Cardiac fibroblast (primary cell): Measurements from ENCODE around the gene OPCML.

Experiments
- DNase-seq, 2 donors: peaks; one replicate each; pipeline versions ENCODE4 v3.0.0 to v3.0.0-alpha.2; 2010; ENCODE audit warnings: low read depth in 2 of 2
- H3K4me3 ChIP-seq, 2 donors: replicated peaks in 1 of 2; 1 replicate in 1 of 2; 2 replicates in 1 of 2; pipeline ENCODE4 v1.5.1; 2011; ENCODE audit warnings: low read depth in 2 of 2, low read length in 2 of 2, mild to moderate bottlenecking in 2 of 2, moderate library complexity in 1 of 2
- TF ChIP-seq, protein P1 (sequence below): IDR thresholded peaks from one replicate; pipeline ENCODE4 v1.5.1; 2011; ENCODE audit warnings: low read depth, mild to moderate bottlenecking, low read length, inconsistent platforms

The OPCML gene

DNA sequence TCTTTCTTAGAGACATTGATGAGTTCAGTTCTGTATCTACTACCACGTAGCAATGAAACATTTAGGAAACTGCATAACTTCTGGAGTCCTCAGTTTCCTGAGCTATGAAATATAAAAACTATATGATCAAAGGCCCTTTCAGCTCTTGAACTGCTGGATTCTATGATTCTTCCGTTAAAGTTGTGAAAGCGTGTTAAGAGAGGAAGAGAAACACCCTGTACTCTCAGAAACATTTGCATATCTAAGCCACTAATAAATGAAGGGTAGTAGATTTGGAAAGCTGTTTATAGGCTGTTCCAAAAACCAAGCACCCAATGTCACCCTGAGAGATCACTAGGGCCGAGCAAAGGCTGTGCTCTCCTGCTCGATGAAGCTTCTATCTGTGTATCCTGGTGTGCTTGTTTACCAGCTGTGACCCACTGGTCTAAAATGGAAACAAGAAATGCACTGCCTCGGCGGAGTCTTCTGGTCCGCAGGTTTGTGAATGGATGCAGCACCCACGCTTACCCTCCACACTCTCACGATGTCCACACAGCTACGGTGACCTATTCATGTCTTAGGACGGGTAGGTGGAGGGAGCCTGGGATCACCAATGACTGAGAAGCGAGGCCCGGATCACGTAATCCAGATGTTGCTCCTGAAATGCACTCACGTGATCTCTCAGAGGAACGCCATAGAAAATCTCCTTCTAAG lies 325.8 kb downstream of the OPCML start:
- H3K4me3 ChIP-seq: no peak overlapping the region
- DNase-seq: no peak
- TF ChIP-seq, protein P1, sequence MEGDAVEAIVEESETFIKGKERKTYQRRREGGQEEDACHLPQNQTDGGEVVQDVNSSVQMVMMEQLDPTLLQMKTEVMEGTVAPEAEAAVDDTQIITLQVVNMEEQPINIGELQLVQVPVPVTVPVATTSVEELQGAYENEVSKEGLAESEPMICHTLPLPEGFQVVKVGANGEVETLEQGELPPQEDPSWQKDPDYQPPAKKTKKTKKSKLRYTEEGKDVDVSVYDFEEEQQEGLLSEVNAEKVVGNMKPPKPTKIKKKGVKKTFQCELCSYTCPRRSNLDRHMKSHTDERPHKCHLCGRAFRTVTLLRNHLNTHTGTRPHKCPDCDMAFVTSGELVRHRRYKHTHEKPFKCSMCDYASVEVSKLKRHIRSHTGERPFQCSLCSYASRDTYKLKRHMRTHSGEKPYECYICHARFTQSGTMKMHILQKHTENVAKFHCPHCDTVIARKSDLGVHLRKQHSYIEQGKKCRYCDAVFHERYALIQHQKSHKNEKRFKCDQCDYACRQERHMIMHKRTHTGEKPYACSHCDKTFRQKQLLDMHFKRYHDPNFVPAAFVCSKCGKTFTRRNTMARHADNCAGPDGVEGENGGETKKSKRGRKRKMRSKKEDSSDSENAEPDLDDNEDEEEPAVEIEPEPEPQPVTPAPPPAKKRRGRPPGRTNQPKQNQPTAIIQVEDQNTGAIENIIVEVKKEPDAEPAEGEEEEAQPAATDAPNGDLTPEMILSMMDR: no peak

DNA sequence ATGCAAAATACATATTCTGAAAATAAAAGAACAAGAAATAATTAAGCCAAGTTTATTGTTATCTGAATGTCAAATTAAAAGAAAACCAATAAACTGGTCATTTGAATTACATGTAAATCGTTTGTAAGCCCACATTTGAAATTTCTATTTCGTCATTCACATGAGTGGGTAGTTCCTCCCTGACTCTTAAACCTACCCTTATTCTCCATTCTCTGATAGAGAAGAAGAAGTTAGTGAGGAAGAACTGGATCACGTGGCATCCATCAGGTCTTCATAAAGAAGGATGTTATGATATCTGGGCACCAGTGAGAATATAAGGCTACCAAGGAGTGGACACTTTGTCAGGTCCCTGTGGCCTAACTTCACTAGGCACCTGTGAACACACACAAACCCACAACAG lies 328.1 kb downstream of the OPCML start:
- TF ChIP-seq, protein P1: no peak
- DNase-seq: no peak
- no peak overlapping the region for H3K4me3 ChIP-seq

DNA sequence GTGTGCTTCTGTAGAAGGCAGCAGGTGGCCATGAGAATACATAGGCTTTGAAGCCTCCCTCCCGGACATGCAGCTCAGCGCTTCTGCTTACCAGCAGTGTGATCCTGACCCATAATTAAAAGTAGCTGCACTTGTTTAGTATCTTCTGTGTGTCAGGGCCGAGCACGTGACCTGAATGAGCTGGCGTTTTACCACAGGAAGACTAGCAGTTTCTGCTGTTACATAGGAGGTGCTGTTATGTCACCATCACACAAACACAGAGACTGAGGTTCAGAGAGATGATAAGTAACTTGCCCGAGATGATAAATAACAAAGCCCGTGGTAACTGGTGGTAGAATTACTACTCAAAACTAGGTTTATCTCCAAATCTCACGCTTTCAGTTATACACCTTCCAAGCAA lies 329.5 kb downstream of the OPCML start:
- DNase-seq: no peak
- no peak overlapping the region for H3K4me3 ChIP-seq
- TF ChIP-seq, protein P1: no peak

DNA sequence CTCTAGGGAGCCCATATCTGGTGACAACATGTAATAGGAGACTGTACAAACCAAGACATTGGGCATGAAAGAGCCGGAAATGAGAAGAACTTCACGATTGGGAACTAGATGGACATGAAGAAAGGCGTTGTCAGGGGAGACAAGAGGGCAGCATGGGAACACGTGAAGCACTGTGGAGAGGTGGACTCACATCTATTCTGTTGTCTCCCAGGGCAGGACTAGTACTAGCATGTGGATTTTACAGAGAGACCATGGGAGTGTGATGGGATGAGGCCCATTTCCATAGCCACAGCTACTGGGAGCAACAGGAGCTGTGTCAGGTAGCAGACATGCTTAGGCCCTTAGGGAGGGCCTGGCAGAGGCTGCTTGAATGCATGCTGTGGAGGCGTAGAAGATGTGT lies 333.9 kb downstream of the OPCML start:
- H3K4me3 ChIP-seq: no peak overlapping the region
- no peak for DNase-seq
- TF ChIP-seq, protein P1: no peak

DNA sequence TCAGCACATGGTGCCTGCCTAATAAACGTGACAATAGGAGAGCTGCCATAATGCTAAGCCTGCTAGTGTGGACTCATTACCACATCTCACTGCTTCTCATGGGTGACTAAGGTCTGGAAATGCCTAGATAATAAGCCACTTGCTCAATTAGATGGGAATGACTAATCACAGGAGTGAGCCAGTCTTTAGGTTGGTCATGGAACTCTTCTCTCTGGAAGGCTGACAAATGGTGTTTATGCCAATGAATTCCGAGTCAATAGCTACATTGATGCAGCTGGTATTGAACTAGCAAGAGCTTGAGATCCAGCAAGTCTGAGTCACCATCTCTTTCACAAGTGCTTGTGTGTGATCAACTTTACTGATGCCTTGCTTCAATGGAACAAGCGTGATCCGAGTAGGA lies 334.9 kb downstream of the OPCML start:
- H3K4me3 ChIP-seq: no peak overlapping the region
- TF ChIP-seq, protein P1: no peak
- no peak for DNase-seq

DNA sequence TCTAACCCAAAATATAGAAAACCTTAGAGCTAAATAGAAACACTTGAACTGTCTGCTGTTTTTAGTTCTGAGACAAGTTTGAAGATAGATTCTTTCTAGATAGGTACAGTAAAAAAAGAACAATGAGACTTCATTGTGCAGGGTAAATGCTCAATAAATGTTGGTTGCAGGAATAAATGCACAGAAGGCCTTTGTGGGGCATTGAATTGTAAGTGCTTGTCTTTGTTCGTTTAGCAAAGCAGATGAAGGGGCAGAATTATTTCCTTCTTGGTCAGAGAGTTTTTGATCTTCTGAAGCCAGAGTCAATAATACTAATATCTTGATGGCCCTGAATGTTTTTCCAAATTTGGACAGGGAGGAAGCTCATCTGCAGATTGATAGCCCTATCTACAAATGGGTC lies 340.4 kb downstream of the OPCML start:
- DNase-seq: no peak
- no peak overlapping the region for H3K4me3 ChIP-seq
- TF ChIP-seq, protein P1: no peak

DNA sequence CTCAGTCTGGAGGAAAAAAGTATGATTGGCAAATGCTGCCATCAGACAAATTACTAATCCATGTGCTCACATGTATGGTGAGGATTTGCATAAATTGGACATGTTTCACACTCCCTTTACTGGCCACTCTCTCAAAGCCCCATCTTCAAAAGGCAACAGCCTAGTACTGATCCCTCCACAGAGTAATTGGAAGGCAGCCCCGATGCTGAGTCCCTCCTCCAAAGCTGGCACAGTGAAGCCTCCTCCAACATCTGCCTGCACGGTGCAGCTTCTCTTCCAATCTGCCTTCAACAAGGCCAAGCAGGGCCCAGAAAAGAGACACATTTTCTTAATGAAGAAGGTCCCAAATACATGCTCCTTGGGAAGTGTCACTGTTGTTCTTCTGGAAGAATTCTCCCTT lies 350.6 kb downstream of the OPCML start:
- DNase-seq: no peak
- TF ChIP-seq, protein P1: no peak

More for the DNA sequence above, 350.6 kb downstream of the OPCML start:
- no peak overlapping the region for H3K4me3 ChIP-seq
